Sigmoid colon (tissue), 4 donors: ENCODE results near the gene APOBEC3B.

Source experiments
- EP300 ChIP-seq, 4 donors: sonication (generic); formaldehyde crosslinking; IDR thresholded peaks; one replicate each; pipeline ENCODE4 v1.6.1; 2017; ENCODE audit warnings: antibody characterized with exemption in 4 of 4
- POLR2A ChIP-seq, 2 donors: fragments of 450-650 bp; IDR thresholded peaks; one replicate each; pipeline ENCODE4 v1.6.1; 2016; ENCODE audit warnings: antibody characterized with exemption in 2 of 2, mild to moderate bottlenecking in 2 of 2, moderate library complexity in 2 of 2
- POLR2AphosphoS5 ChIP-seq, 4 donors: sonication (generic); formaldehyde crosslinking; IDR thresholded peaks; one replicate each; pipeline ENCODE4 v1.6.1; 2017; ENCODE audit warnings: antibody characterized with exemption in 4 of 4
- TF ChIP-seq, protein P1 (sequence below), 4 experiments: fragments of 450-650 bp in 3 of 4; fragments of 200-600 bp in 1 of 4; IDR thresholded peaks; one replicate each; pipeline ENCODE4 v1.5.1; 2016 to 2019; ENCODE audit warnings: antibody characterized with exemption in 4 of 4, mild to moderate bottlenecking in 3 of 4, moderate library complexity in 2 of 4

DNA sequence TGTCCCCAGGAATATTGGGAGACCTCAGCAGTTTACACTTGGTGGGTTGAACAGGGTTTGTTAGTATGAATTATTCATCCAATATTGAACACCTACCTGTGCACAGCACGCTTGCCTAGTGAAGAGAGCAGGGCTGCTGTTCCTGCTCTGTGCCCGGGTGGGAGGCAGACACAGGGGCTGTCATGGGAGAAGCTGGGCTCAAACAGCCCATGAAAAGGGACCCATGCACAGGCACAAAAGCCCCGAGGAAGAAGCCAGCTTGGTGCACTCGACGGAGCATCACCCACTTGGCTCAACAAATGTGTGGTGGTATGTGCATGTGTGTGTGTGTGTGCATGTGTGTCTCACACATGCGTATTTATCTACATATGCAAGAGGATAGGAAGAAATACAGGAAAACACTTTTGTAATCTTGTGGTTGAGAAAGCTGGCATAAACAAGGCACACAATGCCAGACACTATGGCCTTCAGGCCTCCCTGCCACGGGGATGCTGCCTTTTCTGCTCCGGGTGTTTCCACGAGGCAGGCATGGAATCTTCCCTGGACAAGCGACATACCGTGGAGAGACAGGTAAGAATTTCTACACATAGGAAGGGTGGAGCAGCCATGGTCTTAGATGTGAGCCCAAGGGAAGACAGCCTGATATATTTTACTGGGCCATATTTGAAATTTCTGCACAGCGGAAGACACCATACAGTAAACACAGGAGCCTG lies 29.7 kb upstream of the APOBEC3B start:
- TF ChIP-seq, protein P1, sequence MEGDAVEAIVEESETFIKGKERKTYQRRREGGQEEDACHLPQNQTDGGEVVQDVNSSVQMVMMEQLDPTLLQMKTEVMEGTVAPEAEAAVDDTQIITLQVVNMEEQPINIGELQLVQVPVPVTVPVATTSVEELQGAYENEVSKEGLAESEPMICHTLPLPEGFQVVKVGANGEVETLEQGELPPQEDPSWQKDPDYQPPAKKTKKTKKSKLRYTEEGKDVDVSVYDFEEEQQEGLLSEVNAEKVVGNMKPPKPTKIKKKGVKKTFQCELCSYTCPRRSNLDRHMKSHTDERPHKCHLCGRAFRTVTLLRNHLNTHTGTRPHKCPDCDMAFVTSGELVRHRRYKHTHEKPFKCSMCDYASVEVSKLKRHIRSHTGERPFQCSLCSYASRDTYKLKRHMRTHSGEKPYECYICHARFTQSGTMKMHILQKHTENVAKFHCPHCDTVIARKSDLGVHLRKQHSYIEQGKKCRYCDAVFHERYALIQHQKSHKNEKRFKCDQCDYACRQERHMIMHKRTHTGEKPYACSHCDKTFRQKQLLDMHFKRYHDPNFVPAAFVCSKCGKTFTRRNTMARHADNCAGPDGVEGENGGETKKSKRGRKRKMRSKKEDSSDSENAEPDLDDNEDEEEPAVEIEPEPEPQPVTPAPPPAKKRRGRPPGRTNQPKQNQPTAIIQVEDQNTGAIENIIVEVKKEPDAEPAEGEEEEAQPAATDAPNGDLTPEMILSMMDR (IDR thresholded peaks at IDR 0.05) = no peak
- TF ChIP-seq POLR2AphosphoS5 (IDR thresholded peaks at IDR 0.05) (no peak), POLR2A (IDR thresholded peaks at IDR 0.05) (no peak), EP300 (IDR thresholded peaks at IDR 0.05) (no peak)
